Urinary bladder (tissue), 4 donors: Measurements from ENCODE around the gene GFER. TPM values are rescaled to one million over a fixed set of nuclear protein-coding genes. Genes with fewer than 3 reads are reported as not detected.

Source experiments
- DNase-seq: peaks from one replicate; pipeline ENCODE4 v3.0.0-alpha.2; 2015; ENCODE audit errors: extremely low spot score
- H3K27ac ChIP-seq: one replicate; pipeline ENCODE4 v1.5.1; 2013; ENCODE audit warnings: low read depth, mild to moderate bottlenecking, moderate library complexity
- H3K36me3 ChIP-seq: one replicate; pipeline ENCODE4 v1.6.1; 2013; ENCODE audit warnings: mild to moderate bottlenecking, moderate library complexity; ENCODE audit not compliant: insufficient read depth
- H3K4me1 ChIP-seq: one replicate; pipeline ENCODE4 v1.6.1; 2013; ENCODE audit warnings: mild to moderate bottlenecking, moderate library complexity; ENCODE audit not compliant: insufficient read depth
- H3K4me3 ChIP-seq: one replicate; pipeline ENCODE4 v1.5.1; 2013; ENCODE audit warnings: low read depth, low read length
- WGBS: extraction: QIAGEN DNeasy Blood & Tissue Kit; methylation state at CpG from one replicate; pipeline ENCODE4 v1.1.7; 2013; 5-methylcytosine and 5-hydroxymethylcytosine counted together
- polyA plus RNA-seq: library from polyadenylated mRNA; stranded (reverse); fragments of 200-250 nt; gene quantifications from one replicate; pipeline ENCODE4 v1.2.3, GENCODE V29; 2013
- total RNA-seq: library from RNA; depleted of rRNA; stranded (reverse); fragments of >200 nt; gene quantifications from one replicate; pipeline ENCODE4 v1.2.3, GENCODE V29; 2014
- donor health status: healthy with polysubstance abuse.
- donor health status: healthy.

GFER gene
- total and polyA plus RNA-seq, 2 donors: 7.7 to 27.8 TPM

- WGBS: 11% methylated on average over 53 of the region's 53 CpGs
- Histone ChIP-seq H3K27ac (peak overlapping the region; percentile 46), H3K4me3 (no peak overlapping the region), H3K36me3 (no peaks in the 10 kb centered on the region), H3K4me1 (no peaks in the 10 kb centered on the region)
- DNase-seq: peak; percentile 70
Observed at GRCh38 chr16:2023092-2024031, 39.4 kb downstream of the GFER start.

- WGBS: 91% methylated on average over 12 of the region's 12 CpGs
- Histone ChIP-seq H3K27ac (peak overlapping the region; percentile 46), H3K4me1 (no peaks in the 10 kb centered on the region), H3K36me3 (no peaks in the 10 kb centered on the region), H3K4me3 (no peak overlapping the region)
- DNase-seq: no peak
Observed at GRCh38 chr16:2024032-2024420, 40.0 kb downstream of the GFER start.

GRCh38 chr16:2025251-2025650, 41.3 kb downstream of the GFER start:
- H3K4me1 ChIP-seq: no peaks in the 10 kb centered on the region
- 93% methylated on average over 14 of the region's 14 CpGs for WGBS
- H3K27ac ChIP-seq: no peak overlapping the region
- no peak for DNase-seq
- H3K4me3 ChIP-seq: no peak overlapping the region
- no peaks in the 10 kb centered on the region for H3K36me3 ChIP-seq

GRCh38 chr16:2025878-2026460, 42.0 kb downstream of the GFER start:
- peak overlapping the region; percentile 82 for H3K4me3 ChIP-seq
- no peaks in the 10 kb centered on the region for H3K36me3 ChIP-seq
- peak overlapping the region; percentile 67 for H3K27ac ChIP-seq
- DNase-seq: no peak
- no peaks in the 10 kb centered on the region for H3K4me1 ChIP-seq
- 84% methylated on average over 16 of the region's 16 CpGs for WGBS

GRCh38 chr16:2026461-2027023, 42.5 kb downstream of the GFER start, which contains the start of gene NHERF2:
NHERF2 (plus strand) TSS chr16:2026902; CDS start chr16:2027006, 104 bp downstream.
- Histone ChIP-seq H3K4me3 (peak within 1 kb of the TSS; percentile 82), H3K36me3 (no peaks in the 10 kb centered on the region), H3K27ac (peak within 1 kb of the TSS; percentile 67), H3K4me1 (no peaks in the 10 kb centered on the region)
- no peak for DNase-seq
- WGBS: 8% methylated on average over 58 of the region's 59 CpGs

- peak overlapping the region; percentile 41 for H3K27ac ChIP-seq
Observed at GRCh38 chr16:2027024-2028010, 43.3 kb downstream of the GFER start.

GRCh38 chr16:2028146-2028545, 44.2 kb downstream of the GFER start:
- no peaks in the 10 kb centered on the region for H3K36me3 ChIP-seq
- no peak for DNase-seq
- H3K27ac ChIP-seq: no peak overlapping the region
- peak overlapping the region; percentile 82 for H3K4me3 ChIP-seq
- peaks cover 2% of the 10 kb centered on the region for H3K4me1 ChIP-seq
- 59% methylated on average over 3 of the region's 3 CpGs for WGBS

More at GRCh38 chr16:2027024-2028010, 43.3 kb downstream of the GFER start:
- 5% methylated on average over 76 of the region's 76 CpGs for WGBS
- DNase-seq: no peak
- Histone ChIP-seq H3K4me1 (peaks cover under 1% of the 10 kb centered on the region), H3K4me3 (peak overlapping the region; percentile 82), H3K36me3 (no peaks in the 10 kb centered on the region)

- no peak overlapping the region for H3K27ac ChIP-seq
- 72% methylated on average over 18 of the region's 18 CpGs for WGBS
- H3K4me1 ChIP-seq: peaks cover 2% of the 10 kb centered on the region
- no peaks in the 10 kb centered on the region for H3K36me3 ChIP-seq
- peak overlapping the region; percentile 82 for H3K4me3 ChIP-seq
- DNase-seq: no peak
Observed at GRCh38 chr16:2028620-2029220, 44.7 kb downstream of the GFER start.

GRCh38 chr16:2029350-2029749, 45.4 kb downstream of the GFER start:
- peaks cover 2% of the 10 kb centered on the region for H3K4me1 ChIP-seq
- H3K36me3 ChIP-seq: no peaks in the 10 kb centered on the region
- DNase-seq: no peak
- H3K27ac ChIP-seq: no peak overlapping the region
- WGBS: 69% methylated on average over 22 of the region's 22 CpGs
- no peak overlapping the region for H3K4me3 ChIP-seq

GRCh38 chr16:2030036-2030435, 46.0 kb downstream of the GFER start:
- H3K36me3 ChIP-seq: no peaks in the 10 kb centered on the region
- H3K27ac ChIP-seq: no peak overlapping the region
- DNase-seq: no peak
- no peak overlapping the region for H3K4me3 ChIP-seq
- peaks cover 2% of the 10 kb centered on the region for H3K4me1 ChIP-seq
- WGBS: 87% methylated on average over 11 of the region's 11 CpGs

- DNase-seq: no peak
- no peaks in the 10 kb centered on the region for H3K36me3 ChIP-seq
- H3K4me3 ChIP-seq: no peak overlapping the region
- 71% methylated on average over 11 of the region's 11 CpGs for WGBS
- H3K27ac ChIP-seq: no peak overlapping the region
- peaks cover 3% of the 10 kb centered on the region for H3K4me1 ChIP-seq
Observed at GRCh38 chr16:2031081-2031577, 47.1 kb downstream of the GFER start.

- H3K27ac ChIP-seq: peak overlapping the region; percentile 71
- 66% methylated on average over 15 of the region's 15 CpGs for WGBS
- no peaks in the 10 kb centered on the region for H3K36me3 ChIP-seq
- peaks cover 3% of the 10 kb centered on the region for H3K4me1 ChIP-seq
- no peak for DNase-seq
- H3K4me3 ChIP-seq: peak overlapping the region; percentile 6
Observed at GRCh38 chr16:2032285-2033056, 48.5 kb downstream of the GFER start.
